Stromal cell of bone marrow (primary cell): ENCODE results near the gene MAT2A.
"Not testable (repeated sequence)": the region's sequence is repeated elsewhere in the genome, so short reads cannot be mapped to it uniquely, and the experiment has no call there.

ENCODE experiments used
- DNase-seq: peaks from one replicate; pipeline ENCODE4 v3.0.0-alpha.2; 2012; ENCODE audit warnings: low read depth

Gene MAT2A

GRCh38 chr2:85524336-85524908 lies 14.5 kb upstream of the MAT2A start:
- DNase-seq: peak; percentile 29

DNA sequence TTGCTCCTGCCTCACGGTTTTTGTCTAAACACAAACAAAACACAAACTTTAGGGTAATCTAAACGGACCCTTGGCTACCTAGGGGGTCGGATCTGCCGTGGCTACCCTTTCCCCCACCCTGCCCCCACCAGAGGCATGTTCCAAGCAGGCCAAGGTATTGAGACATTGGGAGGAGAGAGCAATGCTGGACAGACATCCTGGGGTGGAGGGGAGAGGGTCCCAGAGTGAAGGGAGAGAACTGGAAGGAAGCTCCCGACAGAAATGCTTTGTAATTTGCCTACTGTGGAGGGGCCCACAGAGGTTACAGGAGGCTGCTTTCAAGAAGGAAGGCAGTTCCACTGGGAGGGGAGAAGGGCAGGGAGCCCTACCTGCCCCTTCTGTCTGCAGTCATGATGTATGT lies 13.9 kb upstream of the MAT2A start:
- DNase-seq: no peak

DNA sequence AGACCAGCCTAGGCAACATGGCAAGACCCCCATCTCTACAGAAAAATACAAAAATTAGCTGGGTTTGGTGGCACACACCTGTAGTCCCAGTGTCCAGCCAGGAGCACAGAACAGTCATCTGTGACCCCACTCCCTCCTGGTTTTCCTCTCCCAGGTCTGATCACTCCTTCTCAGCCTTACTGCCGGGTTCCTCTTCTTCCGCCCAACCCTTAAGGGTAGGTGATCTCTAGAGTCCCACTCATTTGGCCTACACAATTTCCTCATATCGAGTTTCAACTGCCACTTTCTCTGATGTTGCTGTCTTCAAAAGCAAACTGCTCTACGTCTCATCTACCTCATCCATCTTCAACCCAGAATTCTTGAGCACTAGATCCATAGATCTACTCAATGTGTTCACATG lies 13.4 kb upstream of the MAT2A start:
- DNase-seq: no peak

GRCh38 chr2:85527787-85528186 lies 11.2 kb upstream of the MAT2A start:
- no peak for DNase-seq

DNA sequence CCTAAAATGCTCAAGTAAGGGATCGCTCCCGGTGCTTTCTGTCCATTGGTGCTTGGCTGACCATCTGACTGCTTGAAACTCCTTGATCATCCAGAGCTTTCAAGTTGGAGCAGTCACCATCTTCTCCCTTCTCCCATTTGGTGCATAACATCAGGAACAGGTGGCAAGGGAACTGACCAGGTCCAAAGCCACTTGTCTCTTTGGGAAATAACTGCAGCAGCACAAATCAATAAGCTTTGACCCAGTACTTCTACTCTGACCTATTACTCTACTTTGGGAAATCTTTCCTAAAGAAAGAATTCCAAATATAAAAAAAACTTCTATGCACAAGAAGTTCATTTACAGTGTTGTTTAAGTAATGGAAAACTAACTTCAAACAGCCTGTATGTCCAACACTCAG lies 10.6 kb upstream of the MAT2A start:
- DNase-seq: no peak

GRCh38 chr2:85529809-85530208 lies 9.2 kb upstream of the MAT2A start:
- no peak for DNase-seq

DNA sequence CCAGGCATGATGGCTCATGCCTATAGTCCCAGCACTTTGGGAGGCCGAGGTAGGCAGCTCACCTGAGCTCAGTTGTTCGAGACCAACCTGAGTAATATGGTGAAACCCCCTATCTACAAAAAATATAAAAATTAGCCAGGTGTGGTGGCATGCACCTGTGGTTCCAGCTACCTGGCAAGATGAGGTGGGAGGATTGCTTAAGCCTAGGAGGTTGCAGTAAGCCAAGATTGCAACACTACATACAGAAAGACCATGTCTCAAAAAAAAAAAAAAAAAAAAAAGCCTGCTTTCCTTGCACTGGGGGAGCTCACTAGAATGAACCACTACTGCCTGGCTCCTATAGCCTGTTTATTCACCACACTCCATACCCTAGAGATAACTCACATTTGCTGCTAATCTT lies 7.4 kb upstream of the MAT2A start:
- no peak for DNase-seq

- DNase-seq: no peak
Observed at GRCh38 chr2:85534099-85534498, 4.9 kb upstream of the MAT2A start.

GRCh38 chr2:85534881-85535280 lies 4.1 kb upstream of the MAT2A start:
- DNase-seq: no peak

GRCh38 chr2:85536479-85536878 lies 2.5 kb upstream of the MAT2A start:
- DNase-seq: peak; percentile 68

GRCh38 chr2:85537600-85538506 lies 1.1 kb upstream of the MAT2A start:
- no peak for DNase-seq

- peak; percentile 46 for DNase-seq
Observed at GRCh38 chr2:85539361-85540132, 579 bp downstream of the MAT2A start.

GRCh38 chr2:85540133-85540648 lies 1.2 kb downstream of the MAT2A start:
- no peak for DNase-seq

- DNase-seq: no peak
Observed at GRCh38 chr2:85541262-85541661, 2.3 kb downstream of the MAT2A start.

DNA sequence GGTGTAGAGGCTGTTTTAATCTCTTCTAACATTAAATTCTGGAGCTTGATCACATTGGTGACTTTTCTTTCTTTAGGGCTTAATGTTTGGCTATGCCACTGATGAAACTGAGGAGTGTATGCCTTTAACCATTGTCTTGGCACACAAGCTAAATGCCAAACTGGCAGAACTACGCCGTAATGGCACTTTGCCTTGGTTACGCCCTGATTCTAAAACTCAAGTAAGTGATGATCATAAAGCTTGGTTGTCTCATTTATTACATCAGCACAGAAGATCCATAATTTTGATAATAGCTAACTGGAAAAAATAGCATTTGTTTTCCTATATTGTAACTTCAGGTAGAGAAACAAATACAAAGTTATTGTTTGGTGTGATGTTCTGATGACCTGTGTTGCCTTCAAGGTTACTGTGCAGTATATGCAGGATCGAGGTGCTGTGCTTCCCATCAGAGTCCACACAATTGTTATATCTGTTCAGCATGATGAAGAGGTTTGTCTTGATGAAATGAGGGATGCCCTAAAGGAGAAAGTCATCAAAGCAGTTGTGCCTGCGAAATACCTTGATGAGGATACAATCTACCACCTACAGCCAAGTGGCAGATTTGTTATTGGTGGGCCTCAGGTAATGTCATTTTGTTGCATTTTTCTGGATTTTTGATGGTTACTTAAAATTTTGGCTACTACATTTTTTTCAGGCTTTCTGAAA lies 2.9 kb downstream of the MAT2A start:
- no peak for DNase-seq

GRCh38 chr2:85542777-85543176 lies 3.8 kb downstream of the MAT2A start:
- no peak for DNase-seq

DNA sequence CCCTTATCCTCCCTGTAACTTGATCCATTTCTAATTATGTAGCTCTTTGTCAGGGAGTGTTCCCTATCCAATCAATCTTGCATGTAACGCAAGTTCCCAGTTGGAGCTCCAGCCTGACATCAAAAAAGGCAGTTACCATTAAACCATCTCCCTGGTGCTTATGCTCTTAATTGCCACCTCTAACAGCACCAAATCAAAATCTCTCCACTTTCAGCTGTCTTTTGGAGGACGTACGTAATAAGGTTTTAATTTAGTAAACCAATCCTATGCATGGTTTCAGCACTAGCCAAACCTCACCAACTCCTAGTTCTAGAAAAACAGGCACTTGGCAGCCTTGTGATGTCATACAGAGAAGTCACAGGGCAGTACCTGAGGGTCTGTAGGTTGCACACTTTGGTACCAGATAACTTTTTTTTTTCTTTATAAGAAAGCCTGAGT lies 5.3 kb downstream of the MAT2A start:
- DNase-seq: not testable (repeated sequence)

DNA sequence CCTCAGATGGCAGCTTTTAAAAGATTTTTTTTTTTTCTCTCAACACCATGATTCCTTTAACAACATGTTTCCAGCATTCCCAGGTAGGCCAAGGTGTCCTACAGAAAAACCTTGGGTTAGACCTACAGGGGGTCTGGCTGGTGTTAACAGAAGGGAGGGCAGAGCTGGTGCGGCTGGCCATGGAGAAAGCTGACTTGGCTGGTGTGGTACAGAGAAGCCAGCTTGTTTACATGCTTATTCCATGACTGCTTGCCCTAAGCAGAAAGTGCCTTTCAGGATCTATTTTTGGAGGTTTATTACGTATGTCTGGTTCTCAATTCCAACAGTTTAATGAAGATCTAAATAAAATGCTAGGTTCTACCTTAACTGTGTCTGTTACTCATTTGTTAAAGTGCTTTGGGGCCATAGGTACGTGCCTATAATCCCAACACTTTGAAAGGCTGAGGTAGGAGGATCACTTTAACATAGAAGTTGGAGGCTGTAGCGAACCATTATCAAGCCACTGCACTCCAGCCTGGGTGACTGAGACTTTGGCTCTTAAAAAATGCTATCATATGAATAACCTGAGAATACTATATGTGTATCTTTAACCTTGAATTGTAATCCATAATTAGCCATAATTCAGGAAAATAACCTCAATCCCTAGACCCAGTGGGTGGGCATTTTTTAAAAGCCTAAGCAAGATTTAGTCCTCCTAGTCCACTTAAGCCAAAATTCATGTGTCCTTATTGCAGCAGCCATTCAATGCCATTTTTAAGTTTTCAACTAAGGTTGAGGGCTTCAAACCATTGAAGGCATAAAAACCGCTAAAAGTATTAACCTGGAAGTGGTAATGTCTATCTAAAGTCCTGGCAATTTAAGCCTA lies 6.2 kb downstream of the MAT2A start:
- not testable (repeated sequence) for DNase-seq

DNA sequence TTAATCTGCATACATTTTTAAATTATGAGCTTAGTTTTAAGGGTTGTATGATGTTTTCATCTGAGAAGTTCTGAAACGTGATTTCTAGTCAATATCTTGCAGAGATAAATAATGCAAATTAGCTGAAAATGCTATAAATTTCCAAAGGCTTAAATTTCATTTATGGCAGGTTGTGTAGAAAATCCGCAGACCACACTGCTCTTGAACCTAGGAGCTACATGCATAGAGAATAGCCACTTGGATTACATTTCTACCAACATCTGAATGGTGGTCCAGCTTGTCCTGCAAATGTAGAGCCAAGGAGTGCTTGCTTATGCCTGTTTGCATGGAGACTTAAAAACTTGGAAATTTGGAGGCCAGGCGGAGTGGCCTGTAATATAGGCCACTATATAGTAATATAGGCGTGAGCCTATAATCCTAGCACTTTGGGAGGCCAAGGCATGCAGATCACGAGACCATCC lies 6.8 kb downstream of the MAT2A start:
- DNase-seq: no peak

DNA sequence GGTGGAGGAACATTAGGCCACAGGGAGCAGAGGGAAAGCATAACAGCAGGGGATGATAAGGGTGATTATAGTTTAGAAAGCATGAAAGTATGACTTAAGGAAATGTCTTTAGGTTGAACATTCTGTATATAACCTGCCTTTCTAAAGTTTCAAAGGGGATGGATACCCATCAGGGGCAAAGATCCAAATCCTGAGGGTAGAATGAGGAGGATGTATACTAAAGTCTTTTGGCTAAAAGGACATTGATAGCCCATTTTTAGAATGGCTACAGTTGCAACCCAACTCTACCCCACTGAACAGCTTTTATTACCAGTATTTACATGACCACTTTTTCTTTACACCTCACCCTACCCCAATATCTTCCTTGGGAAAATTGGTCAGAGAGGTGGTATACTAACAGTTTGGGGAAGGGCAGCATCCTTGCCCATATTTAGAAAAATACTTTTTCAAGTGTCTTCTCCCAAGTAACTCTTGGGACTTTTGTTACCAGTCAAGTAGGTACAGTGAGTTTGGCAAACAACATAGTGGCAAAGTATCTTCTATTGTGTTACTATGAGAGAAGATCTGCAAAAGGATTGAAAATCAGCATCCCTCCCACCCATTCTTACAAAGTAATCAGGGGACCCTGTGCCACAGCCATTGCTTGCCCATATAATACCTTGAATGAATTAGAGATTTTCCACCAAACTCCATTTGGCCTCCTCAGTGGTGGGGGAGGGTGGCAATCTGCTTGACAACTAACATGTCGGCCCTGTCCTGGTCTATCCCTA lies 8.3 kb downstream of the MAT2A start:
- DNase-seq: peak; percentile 25
